GM12891 (cell line): ENCODE measurements around the gene TPSAB1.

Source experiments
- POLR2A ChIP-seq: IDR thresholded peaks from 2 replicates; pipeline ENCODE4 v1.6.1; 2011; ENCODE audit warnings: low read depth, low read length, control low read depth
- POU2F2 ChIP-seq: IDR thresholded peaks from 2 replicates; pipeline ENCODE4 v1.6.1; 2011; ENCODE audit warnings: low read depth, mild to moderate bottlenecking, control low read depth, low read length, moderate library complexity
- SPI1 ChIP-seq: IDR thresholded peaks from 2 replicates; pipeline ENCODE4 v1.6.1; 2011; ENCODE audit warnings: low read depth, low read length, control low read depth
- TAF1 ChIP-seq: IDR thresholded peaks from 2 replicates; pipeline ENCODE4 v1.6.1; 2011; ENCODE audit warnings: low read depth, low read length, control low read depth

- no peak for TF ChIP-seq SPI1
- TF ChIP-seq POLR2A = no peak
- no peak for TF ChIP-seq TAF1
- TF ChIP-seq POU2F2 = no peak
These were observed 27.8 kb upstream of the TPSAB1 start for GRCh38 chr16:1212616-1213194.
